Umbilical cord (tissue), 2 donors: Measurements from ENCODE around the gene PTPRS. TPM values are rescaled to one million over a fixed set of nuclear protein-coding genes. Genes with fewer than 3 reads are reported as not detected.
"Not testable (repeated sequence)": the region's sequence is repeated elsewhere in the genome, so short reads cannot be mapped to it uniquely, and the experiment has no call there.

Source experiments
- DNase-seq: peaks from one replicate; pipeline ENCODE4 v3.0.0-alpha.2; 2015; ENCODE audit warnings: low spot score
- total RNA-seq: library from RNA; depleted of rRNA; stranded (reverse); fragments of >200 nt; gene quantifications from one replicate; pipeline ENCODE4 v1.2.3, GENCODE V29; 2014; ENCODE audit warnings: low replicate concordance; ENCODE audit not compliant: insufficient read depth

The PTPRS gene
- 76.8 TPM for total RNA-seq

DNA sequence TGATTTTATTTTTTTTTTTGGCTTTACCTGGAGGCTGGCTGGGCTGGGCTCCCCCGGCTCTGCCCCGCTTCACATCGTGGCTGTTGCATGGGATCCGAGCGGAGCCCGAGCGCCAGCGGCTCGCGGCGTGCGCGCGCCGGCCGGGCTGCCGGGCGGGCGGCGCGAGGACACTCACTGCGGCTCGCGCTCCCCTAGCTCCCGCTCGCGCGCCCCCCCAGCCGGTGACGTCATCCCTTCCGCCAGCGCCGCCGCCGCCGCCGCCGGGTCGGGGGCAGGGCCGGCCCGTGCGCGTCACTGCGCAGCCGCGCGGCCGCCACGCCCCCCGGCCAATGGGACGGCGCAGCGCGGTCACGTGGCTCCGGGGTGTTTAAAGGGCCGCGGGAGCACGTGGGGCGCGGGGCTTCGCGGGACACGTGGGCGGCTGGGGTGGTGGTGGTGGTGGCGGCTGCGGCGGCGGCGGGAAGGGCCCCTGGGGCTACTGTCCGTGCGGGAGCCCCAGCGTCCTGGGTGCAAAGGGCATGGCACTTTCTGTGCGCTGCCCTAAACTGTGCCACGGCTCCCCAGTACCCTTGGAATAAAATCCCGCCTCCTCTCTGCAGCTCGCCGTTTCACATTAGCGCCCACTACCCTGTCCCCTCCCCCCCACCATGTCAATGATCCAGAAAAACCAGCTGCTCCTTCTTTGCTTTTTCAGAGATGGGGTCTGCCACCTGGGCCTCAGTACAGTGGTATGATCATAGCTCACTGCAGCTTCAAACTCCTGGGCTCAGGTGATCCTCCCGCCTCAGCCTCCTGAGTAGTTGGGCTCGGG lies at the start of gene PTPRS:
PTPRS (minus strand) TSS at position 176 of the 811 bp plus-strand sequence. CDS start 54,672 bp downstream, outside the sequence.
- DNase-seq: peak; percentile 69

DNA sequence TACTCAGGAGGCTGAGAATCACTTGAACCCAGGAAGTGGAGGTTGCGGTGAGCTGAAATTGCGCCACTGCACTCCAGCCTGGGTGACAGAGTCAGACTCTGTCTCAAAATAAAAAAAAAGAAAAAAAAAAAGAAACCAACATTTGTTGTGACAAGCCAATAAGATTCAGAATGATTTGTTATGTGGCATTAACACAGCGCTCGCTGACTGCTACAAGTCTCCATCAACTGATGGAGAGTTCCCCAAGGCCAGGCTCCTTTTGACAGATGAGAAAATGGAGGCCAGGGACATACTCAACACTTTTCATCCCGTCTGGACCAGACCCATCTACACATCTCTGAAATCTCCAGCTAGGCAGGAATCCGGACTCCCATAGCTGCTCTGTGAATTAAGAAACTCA lies 48.7 kb upstream of the PTPRS start:
- DNase-seq: no peak

DNA sequence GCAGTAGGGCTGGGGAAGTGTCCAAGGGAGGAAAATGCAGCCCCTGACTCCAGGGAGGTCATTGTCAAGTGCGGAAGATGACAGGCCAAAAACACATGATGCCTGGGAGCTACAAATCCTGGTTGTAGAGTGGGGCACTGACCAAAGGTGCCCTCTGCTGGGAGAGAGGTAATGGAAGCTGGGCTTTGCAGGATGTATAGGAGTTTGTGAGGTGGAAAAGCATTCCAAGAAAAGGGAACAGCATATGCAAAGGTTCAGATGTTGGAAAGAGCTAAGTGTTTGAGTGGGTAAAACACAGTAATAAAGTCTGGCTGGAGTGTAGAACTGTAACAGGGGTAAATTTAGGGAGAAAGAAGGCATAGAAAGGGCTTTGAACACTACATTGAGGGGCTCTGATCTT lies 46.9 kb upstream of the PTPRS start:
- DNase-seq: no peak

- DNase-seq: no peak
Measured at GRCh38 chr19:5386841-5387240, 46.2 kb upstream of the PTPRS start.

- not testable (repeated sequence) for DNase-seq
Measured at GRCh38 chr19:5381197-5381596, 40.6 kb upstream of the PTPRS start.

DNA sequence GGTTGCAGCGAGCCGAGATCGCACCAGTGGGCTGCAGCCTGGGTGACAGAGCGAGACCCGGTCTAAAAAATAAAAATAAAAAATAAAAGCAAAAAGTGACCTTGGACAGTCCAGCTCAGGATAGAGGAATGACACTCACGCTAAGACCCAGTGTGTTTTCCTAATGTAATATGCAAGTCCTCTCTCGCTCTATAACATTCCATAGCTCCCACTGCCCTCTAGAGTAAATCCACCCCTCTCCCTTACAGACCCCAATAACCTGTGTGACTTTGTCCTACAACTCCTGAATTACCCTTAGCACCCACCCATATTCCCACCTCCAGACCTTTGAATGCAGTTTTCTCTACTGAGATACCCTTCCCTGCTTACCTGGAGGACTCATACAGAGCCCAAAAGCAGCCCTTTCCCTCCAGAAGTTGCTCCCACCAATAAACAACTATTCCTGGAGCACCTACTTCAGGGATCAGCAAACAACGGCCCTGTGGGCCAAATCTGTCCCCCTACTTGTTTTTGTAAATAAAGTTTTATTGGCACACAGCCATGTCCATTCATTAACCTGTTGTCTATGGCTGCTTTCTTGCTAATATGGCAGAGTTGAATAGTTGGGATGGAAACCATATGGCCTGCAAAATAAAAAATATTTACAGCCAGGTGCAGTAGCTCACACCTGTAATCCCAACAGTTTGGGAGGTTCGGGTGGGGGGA lies 39.8 kb upstream of the PTPRS start:
- DNase-seq: no peak

DNA sequence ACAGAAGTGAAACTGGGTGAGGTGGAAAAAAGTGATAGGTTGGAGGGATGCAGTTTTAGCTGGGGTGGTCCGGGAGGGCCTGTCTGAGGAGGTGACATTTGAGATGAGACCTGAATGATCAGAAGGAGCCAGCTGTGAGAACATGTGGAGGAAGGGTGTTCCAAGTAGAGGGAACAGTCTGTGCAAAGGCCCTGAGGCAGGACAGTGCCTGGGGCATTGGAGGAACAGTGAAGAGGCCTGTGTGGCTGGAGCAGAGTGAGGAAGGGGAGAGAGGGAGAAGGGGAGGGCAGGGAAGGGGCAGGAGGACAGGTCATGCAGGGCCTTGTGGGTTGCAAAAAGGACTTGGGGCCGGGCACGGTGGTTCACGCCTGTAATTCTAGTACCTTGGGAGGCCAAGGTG lies 36.3 kb upstream of the PTPRS start:
- DNase-seq: no peak

DNA sequence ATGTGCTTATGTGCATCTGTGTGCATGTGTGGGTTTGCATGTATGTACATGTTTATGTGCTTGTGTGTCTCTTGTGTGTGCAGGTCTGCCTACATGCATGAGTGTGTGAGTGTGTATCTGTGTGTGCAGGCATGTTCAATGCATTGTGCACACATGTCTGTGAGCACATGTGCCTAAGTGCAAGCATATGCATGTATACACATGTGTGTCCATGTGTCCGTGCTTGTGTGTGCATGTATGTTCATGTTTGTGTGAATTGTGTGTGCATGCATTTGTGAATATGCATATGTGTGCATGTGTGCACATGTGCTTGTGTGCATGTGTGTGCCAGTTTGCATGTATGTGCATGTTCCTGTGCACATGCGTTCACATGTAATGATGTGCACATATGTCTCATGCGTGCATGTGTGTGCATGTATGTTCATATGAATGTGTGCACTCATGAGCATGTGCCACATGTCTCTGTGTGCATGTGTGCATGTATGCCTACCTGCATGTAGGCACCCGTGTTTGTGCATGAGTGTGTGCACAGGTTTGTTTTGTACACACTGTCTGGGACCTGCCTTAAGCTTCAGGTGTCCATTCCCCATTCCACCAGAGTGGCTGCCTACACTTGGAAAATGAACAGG lies 32.1 kb upstream of the PTPRS start:
- no peak for DNase-seq

DNA sequence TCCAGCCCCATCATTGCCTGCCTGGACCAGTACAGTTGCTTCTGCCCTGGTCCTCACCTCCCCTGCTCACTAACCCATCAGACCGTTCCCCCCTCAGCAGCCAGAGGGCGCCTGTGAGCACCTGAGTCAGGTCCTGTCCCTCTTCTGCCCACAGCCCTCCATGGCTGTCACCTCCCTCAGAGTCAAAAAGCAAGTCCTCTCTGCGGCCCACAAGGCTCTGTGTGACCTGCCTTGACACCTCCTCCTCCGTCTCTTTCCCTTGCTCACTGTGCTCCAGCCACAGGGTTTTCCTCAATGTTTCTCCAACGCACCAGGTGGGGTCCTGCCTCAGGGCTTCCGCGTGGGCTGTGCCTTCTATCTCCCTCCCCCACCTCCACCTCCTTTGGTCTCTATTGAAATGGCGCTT lies 29.4 kb upstream of the PTPRS start:
- no peak for DNase-seq

DNA sequence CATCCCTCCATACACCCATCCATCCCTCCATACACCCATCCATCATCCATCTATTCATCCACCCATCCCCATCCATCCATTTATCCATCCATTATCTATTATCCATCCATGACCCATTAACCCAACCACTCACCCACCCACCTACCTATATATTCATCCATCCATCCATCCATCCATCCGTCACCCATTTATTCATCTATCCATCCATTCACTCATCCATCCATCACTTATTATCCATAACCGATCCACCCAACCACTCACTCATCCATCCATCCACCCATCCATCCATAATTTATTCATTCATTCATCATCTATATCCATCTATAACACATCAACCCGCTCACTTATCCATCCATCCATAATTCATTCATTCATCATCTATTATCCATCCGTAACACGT lies 28.7 kb upstream of the PTPRS start:
- DNase-seq: no peak

- no peak for DNase-seq
Measured at GRCh38 chr19:5367530-5368133, 27.0 kb upstream of the PTPRS start.

DNA sequence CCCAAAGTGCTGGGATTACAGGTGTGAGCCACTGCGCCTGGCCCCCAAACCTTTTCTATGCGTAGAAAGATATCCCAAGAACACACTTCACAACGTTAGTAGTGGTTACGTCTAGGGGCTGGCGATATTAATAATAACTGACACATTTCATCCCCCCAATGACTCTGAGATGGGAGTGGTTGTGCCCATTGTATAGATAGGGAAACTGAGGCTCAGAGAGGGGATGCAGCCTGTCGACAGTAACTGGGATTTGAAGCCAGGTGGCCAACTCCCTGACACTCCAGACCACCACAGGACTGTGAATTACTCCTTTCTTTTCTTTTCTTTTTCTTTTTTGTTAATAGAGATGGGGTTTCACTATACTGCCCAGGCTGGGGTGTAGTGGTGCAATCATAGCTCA lies 25.3 kb upstream of the PTPRS start:
- no peak for DNase-seq

- DNase-seq: no peak
Measured at GRCh38 chr19:5364674-5365073, 24.1 kb upstream of the PTPRS start.

DNA sequence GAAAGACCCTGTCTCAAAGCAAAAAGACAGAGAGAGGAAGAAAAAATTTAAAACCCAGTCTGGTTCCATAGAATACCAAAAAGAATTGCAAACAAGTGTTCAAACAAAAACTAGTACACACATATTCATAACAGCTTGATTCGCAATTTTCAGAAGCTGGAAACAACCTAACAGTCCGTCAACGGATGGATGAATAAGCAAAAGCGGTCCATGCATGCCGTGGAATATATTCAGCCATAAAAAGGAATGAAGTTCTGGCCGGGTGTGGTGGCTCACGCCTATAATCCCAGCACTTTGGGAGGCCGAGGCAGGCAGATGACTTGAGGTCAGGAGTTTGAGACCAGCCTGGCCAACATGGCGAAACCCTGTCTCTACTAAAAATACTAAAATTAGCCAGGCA lies 21.2 kb upstream of the PTPRS start:
- not testable (repeated sequence) for DNase-seq

DNA sequence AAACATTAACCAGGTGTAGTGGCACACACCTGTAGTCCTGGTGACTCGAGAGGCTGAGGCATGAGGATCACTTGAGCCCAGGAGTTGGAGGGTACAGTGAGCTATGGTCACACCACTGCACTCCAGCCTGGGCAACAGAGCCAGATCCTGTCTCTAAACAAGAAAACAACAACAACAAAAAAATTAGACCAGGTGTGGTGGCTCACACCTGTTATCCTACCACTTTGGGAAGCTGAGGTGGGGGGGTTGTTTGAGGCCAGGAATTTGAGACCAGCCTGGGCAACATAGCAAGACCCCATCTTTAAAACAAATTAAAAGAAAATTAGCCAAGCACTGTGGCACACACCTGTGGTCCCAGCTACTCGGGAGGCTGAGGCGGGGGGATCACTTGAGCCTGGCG lies 20.8 kb upstream of the PTPRS start:
- no peak for DNase-seq

GRCh38 chr19:5360003-5360780 lies 19.6 kb upstream of the PTPRS start:
- DNase-seq: no peak

GRCh38 chr19:5358173-5358800 lies 17.7 kb upstream of the PTPRS start:
- no peak for DNase-seq

DNA sequence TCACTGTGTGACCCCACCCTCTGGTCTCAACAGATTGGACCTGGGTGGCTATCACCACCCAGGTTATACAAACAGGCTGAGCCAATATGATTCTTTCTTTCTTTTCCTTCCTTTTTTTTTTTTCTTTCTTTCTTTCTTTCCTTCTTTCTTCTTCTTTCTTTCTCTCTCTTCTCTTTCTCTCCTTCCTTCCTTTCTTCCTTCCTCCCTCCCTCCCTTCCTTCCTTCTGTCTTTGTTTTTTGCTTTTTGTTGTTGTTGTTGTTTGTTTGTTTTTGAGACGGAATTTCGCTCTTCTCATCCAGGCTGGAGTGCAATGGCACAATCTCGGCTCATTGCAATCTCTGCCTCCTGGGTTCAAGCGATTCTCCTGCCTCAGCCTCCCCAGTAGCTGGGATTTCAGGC lies 17.0 kb upstream of the PTPRS start:
- no peak for DNase-seq

DNA sequence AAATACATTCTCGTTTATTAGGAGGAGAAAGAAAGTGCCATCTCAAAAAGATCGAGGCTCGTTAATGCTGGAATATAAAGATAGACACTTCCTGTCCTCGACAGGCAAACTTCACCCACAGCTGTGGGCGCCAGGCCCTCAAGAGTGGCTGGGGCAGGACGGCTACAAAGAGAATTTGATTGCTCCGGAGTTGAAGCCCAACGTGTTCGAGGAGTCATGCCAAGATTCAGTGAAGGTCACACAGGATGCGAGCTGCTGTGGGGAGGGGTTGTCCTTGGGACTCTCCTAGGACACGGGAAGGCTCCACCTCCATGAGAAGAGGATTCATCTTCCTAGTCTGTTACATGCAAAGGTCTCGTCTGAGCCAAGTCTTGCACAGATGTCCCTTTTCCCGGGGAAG lies 16.3 kb upstream of the PTPRS start:
- no peak for DNase-seq

GRCh38 chr19:5356428-5356827 lies 15.8 kb upstream of the PTPRS start:
- DNase-seq: no peak

GRCh38 chr19:5355693-5356092 lies 15.1 kb upstream of the PTPRS start:
- DNase-seq: no peak
